ENCODE results near the gene RSBN1L. TPM values are rescaled to one million over a fixed set of nuclear protein-coding genes. Genes with fewer than 3 reads are reported as not detected.

Gene RSBN1L
- total RNA-seq, 1 donor from 2014 or later = 10.4 TPM

- H3K4me3 Mint-ChIP-seq (ENCODE audit: unreplicated experiment) = no peak overlapping the region
- H3K27ac Mint-ChIP-seq (ENCODE audit: unreplicated experiment) = no peak overlapping the region
These were observed 42.1 kb downstream of the RSBN1L start for GRCh38 chr7:77738382-77738781.

GRCh38 chr7:77738871-77739270, 42.6 kb downstream of the RSBN1L start:
- Mint-ChIP-seq H3K4me1 (ENCODE audit: low read depth) (peaks cover 8% of the 10 kb centered on the region), H3K36me3 (ENCODE audit: low read depth) (no peaks in the 10 kb centered on the region), H3K27me3 (ENCODE audit: low read depth) (no peaks in the 10 kb centered on the region), H3K27ac (ENCODE audit: unreplicated experiment) (no peak overlapping the region), H3K9me3 (ENCODE audit: low read depth) (no peaks in the 10 kb centered on the region), H3K4me3 (ENCODE audit: unreplicated experiment) (no peak overlapping the region)
- TF ChIP-seq, protein P1, sequence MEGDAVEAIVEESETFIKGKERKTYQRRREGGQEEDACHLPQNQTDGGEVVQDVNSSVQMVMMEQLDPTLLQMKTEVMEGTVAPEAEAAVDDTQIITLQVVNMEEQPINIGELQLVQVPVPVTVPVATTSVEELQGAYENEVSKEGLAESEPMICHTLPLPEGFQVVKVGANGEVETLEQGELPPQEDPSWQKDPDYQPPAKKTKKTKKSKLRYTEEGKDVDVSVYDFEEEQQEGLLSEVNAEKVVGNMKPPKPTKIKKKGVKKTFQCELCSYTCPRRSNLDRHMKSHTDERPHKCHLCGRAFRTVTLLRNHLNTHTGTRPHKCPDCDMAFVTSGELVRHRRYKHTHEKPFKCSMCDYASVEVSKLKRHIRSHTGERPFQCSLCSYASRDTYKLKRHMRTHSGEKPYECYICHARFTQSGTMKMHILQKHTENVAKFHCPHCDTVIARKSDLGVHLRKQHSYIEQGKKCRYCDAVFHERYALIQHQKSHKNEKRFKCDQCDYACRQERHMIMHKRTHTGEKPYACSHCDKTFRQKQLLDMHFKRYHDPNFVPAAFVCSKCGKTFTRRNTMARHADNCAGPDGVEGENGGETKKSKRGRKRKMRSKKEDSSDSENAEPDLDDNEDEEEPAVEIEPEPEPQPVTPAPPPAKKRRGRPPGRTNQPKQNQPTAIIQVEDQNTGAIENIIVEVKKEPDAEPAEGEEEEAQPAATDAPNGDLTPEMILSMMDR (IDR thresholded peaks at IDR 0.05) = no peak
- no peak for DNase-seq (ENCODE audit: low spot score)

More at GRCh38 chr7:77738382-77738781, 42.1 kb downstream of the RSBN1L start:
- Mint-ChIP-seq H3K27me3 (ENCODE audit: low read depth) (no peaks in the 10 kb centered on the region), H3K36me3 (ENCODE audit: low read depth) (no peaks in the 10 kb centered on the region), H3K4me1 (ENCODE audit: low read depth) (peaks cover 8% of the 10 kb centered on the region), H3K9me3 (ENCODE audit: low read depth) (no peaks in the 10 kb centered on the region)
- TF ChIP-seq, protein P1 (IDR thresholded peaks at IDR 0.05) = no peak
- DNase-seq (ENCODE audit: low spot score) = no peak

DNA sequence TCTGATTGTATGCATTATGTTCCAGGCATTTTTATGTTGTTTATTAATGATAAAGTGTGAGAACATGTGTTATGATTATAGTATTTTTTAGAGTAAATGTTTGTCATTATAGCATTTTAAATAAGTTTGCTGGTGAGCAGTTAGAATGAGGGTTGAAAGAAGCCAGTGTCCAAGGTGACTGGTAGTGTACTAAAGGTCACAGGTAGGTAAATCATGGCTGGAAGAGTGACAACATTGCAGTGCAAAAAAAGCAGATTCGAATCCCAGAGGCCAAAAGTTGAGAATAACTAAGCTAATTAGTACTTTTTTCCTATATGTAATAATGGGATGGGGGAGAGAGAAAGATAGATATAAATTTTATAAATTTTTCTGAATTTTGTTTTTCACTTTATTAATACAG, 44.0 kb downstream of the RSBN1L start:
- Mint-ChIP-seq H3K36me3 (ENCODE audit: low read depth) (no peaks in the 10 kb centered on the region), H3K4me1 (ENCODE audit: low read depth) (peaks cover 8% of the 10 kb centered on the region), H3K4me3 (ENCODE audit: unreplicated experiment) (no peak overlapping the region), H3K27ac (ENCODE audit: unreplicated experiment) (no peak overlapping the region), H3K27me3 (ENCODE audit: low read depth) (no peaks in the 10 kb centered on the region), H3K9me3 (ENCODE audit: low read depth) (no peaks in the 10 kb centered on the region)
- DNase-seq (ENCODE audit: low spot score) = no peak
- TF ChIP-seq, protein P1 (IDR thresholded peaks at IDR 0.05) = no peak

- Mint-ChIP-seq H3K36me3 (ENCODE audit: low read depth) (no peaks in the 10 kb centered on the region), H3K9me3 (ENCODE audit: low read depth) (no peaks in the 10 kb centered on the region), H3K4me1 (ENCODE audit: low read depth) (peaks cover 3% of the 10 kb centered on the region), H3K27ac (ENCODE audit: unreplicated experiment) (no peak overlapping the region), H3K4me3 (ENCODE audit: unreplicated experiment) (no peak overlapping the region), H3K27me3 (ENCODE audit: low read depth) (no peaks in the 10 kb centered on the region)
- no peak for DNase-seq (ENCODE audit: low spot score)
- TF ChIP-seq, protein P1 (IDR thresholded peaks at IDR 0.05) = no peak
These were observed 47.3 kb downstream of the RSBN1L start for GRCh38 chr7:77743518-77743917.

GRCh38 chr7:77745746-77746145, 49.5 kb downstream of the RSBN1L start:
- Mint-ChIP-seq H3K9me3 (ENCODE audit: low read depth) (no peaks in the 10 kb centered on the region), H3K4me3 (ENCODE audit: unreplicated experiment) (no peak overlapping the region), H3K27ac (ENCODE audit: unreplicated experiment) (no peak overlapping the region), H3K36me3 (ENCODE audit: low read depth) (peaks cover 2% of the 10 kb centered on the region), H3K4me1 (ENCODE audit: low read depth) (no peaks in the 10 kb centered on the region), H3K27me3 (ENCODE audit: low read depth) (no peaks in the 10 kb centered on the region)
- TF ChIP-seq, protein P1 (IDR thresholded peaks at IDR 0.05) = no peak
- DNase-seq (ENCODE audit: low spot score) = no peak
